ENCODE data around the gene PRICKLE2.

DNA sequence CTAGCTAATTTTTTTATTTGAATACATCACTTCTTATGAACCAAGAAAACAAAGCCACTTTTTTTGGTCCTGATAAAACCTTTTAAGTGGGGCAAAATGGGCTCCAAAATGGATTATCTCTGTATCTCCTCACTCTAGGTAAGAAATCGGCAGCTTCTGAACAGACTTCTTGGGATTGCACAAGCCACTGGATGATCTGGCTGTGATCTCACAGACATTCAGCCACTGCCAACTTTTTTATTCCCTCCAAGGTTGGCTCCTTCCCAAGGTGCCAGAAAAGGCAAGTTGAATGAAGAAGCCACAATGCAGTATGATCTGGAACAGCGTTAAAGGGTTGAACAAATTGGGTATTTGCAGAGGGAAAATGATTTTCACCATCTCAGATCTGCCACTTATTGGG is 73.2 kb downstream of the PRICKLE2 start:
- no peak for TF ChIP-seq CTCF (IDR thresholded peaks at IDR 0.05; ENCODE audit: insufficient read depth, low read depth, low read length)
- no peak for TF ChIP-seq EZH2 (IDR thresholded peaks at IDR 0.05; ENCODE audit: insufficient read depth, low read length)
